Neural crest cell (in vitro differentiated cells): ENCODE measurements around the gene ARMH3. TPM values are rescaled to one million over a fixed set of nuclear protein-coding genes. Genes with fewer than 3 reads are reported as not detected.

Experiments used
- DNase-seq: peaks from one replicate; pipeline ENCODE4 v3.0.0; 2021; ENCODE audit warnings: low read depth, mixed read lengths, low spot score
- H3K27ac Mint-ChIP-seq: one replicate; pipeline ENCODE4 v1.8.0; 2021; ENCODE audit warnings: mild to moderate bottlenecking, mixed read lengths; ENCODE audit not compliant: unreplicated experiment
- H3K27me3 Mint-ChIP-seq: 2 replicates; pipeline ENCODE4 v1.8.0; 2021; ENCODE audit warnings: low read depth, mild to moderate bottlenecking, mixed read lengths
- H3K36me3 Mint-ChIP-seq: 2 replicates; pipeline ENCODE4 v1.8.0; 2021; ENCODE audit warnings: low read depth, mild to moderate bottlenecking, mixed read lengths
- H3K4me1 Mint-ChIP-seq: 2 replicates; pipeline ENCODE4 v1.8.0; 2021; ENCODE audit warnings: mixed read lengths
- H3K4me3 Mint-ChIP-seq: one replicate; pipeline ENCODE4 v1.8.0; 2021; ENCODE audit warnings: mild to moderate bottlenecking, mixed read lengths
- H3K9me3 Mint-ChIP-seq: 2 replicates; pipeline ENCODE4 v1.8.0; 2021; ENCODE audit warnings: mixed read lengths
- total RNA-seq: library from RNA; stranded (reverse); gene quantifications from 2 replicates; pipeline ENCODE4 v1.2.1, GENCODE V29; 2021
- TF ChIP-seq, protein P1 (sequence below): fragments of 200-600 bp; sonication (generic); conservative IDR thresholded peaks from 2 replicates; pipeline ENCODE4 v1.5.0; 2021; ENCODE audit warnings: antibody characterized with exemption, mild to moderate bottlenecking

Gene ARMH3
- total RNA-seq, 1 donor from 2014 or later, result 24.4 TPM

DNA sequence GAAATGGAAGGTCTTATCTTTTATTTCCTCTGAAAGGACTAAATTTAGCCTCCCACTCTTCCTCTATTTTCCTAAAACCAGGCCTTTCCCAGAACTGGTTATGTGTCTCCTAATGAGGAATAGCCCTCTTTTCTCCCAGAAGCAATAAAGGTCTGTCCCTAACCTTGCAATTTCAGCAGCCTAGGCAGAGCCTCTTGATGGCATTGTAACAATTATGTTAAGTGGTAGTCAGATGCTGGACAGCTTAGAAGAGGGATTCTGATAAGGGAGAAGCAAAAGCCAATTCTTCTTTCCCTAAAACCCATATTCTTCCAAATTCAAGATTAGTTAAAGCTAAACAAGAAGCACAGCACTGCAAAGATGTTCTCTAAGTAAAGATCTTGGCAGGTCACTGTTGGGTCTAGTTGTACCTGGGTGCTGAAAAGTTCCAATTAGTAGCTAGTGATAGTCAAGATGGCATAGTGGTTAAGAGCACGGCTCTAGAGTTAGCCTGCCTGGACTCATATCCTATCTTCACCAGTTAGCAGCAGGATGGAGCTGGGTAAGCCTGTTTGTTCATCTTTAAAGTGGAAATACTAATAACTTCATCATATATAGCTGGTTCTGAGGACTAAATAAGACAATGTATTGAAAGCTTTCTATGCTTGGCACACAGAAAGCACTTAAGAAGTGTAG is 198.0 kb downstream of the ARMH3 start:
- H3K27me3 Mint-ChIP-seq, result no peaks in the 10 kb centered on the region
- peaks cover 16% of the 10 kb centered on the region for H3K36me3 Mint-ChIP-seq
- DNase-seq, result no peak
- TF ChIP-seq, protein P1, sequence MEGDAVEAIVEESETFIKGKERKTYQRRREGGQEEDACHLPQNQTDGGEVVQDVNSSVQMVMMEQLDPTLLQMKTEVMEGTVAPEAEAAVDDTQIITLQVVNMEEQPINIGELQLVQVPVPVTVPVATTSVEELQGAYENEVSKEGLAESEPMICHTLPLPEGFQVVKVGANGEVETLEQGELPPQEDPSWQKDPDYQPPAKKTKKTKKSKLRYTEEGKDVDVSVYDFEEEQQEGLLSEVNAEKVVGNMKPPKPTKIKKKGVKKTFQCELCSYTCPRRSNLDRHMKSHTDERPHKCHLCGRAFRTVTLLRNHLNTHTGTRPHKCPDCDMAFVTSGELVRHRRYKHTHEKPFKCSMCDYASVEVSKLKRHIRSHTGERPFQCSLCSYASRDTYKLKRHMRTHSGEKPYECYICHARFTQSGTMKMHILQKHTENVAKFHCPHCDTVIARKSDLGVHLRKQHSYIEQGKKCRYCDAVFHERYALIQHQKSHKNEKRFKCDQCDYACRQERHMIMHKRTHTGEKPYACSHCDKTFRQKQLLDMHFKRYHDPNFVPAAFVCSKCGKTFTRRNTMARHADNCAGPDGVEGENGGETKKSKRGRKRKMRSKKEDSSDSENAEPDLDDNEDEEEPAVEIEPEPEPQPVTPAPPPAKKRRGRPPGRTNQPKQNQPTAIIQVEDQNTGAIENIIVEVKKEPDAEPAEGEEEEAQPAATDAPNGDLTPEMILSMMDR, result no peak
- H3K4me1 Mint-ChIP-seq, result no peaks in the 10 kb centered on the region
- no peak overlapping the region for H3K4me3 Mint-ChIP-seq
- H3K27ac Mint-ChIP-seq, result peak overlapping the region; percentile 78
- peaks cover 8% of the 10 kb centered on the region for H3K9me3 Mint-ChIP-seq

DNA sequence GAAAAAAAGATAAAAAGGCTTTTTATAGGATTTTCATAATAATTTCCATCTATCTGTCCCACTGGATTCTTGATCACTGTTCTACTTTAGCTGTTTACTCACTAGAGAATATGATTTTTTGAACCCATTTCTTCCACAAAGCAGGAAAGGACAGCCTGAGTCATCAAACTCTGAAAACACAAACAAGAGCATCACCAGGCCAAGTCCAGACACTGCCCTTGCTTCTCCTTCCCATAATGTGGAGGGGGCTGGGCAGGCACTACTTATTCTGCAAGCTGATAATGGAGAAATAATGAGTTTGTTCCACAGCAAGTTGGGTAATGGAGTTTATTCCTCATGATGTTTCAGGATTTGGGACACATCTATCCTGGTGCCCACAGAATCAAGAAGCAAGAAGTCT is 199.3 kb downstream of the ARMH3 start:
- H3K4me1 Mint-ChIP-seq, result no peaks in the 10 kb centered on the region
- no peak overlapping the region for H3K27ac Mint-ChIP-seq
- H3K4me3 Mint-ChIP-seq, result no peak overlapping the region
- H3K36me3 Mint-ChIP-seq, result peaks cover 13% of the 10 kb centered on the region
- no peak for DNase-seq
- peaks cover 8% of the 10 kb centered on the region for H3K9me3 Mint-ChIP-seq
- TF ChIP-seq, protein P1, result no peak
- H3K27me3 Mint-ChIP-seq, result no peaks in the 10 kb centered on the region

DNA sequence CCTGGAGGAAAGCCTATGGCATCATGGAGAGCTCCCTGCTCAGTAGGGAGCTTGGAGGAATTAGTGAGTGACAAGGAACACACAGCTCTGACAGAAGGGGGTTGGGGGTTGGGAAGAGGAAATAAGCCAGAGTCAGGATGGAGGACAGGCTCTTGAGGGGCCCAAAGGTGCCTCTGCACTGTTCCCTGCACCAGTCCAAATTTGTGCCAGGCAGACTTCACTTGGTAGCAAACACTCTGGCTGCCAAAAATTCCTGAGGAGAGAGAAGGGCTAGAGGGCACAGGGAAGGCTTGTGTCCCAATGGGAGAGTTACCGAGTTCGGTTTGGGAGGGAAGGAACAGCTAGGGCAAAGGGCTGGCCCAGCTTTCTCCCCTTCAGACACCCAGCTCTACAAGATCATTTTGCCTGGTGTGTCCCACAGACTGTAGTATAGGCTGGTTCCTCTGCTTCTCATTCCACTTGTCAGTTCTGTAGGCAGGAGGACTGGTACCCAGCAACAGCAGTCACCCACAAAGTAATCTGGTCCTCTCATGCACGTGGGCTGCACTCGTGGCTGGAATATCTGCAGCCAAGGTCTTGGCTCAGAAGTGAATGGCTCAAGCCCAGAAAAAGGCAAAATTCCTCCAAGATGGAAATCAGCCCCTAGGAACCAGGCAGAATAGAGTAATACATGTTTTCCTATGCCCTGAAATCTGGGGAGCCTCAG is 204.4 kb downstream of the ARMH3 start:
- TF ChIP-seq, protein P1, result no peak
- H3K4me3 Mint-ChIP-seq, result no peak overlapping the region
- H3K4me1 Mint-ChIP-seq, result peaks cover 3% of the 10 kb centered on the region
- H3K27ac Mint-ChIP-seq, result no peak overlapping the region
- H3K27me3 Mint-ChIP-seq, result no peaks in the 10 kb centered on the region
- H3K36me3 Mint-ChIP-seq, result no peaks in the 10 kb centered on the region
- H3K9me3 Mint-ChIP-seq, result no peaks in the 10 kb centered on the region
- no peak for DNase-seq

DNA sequence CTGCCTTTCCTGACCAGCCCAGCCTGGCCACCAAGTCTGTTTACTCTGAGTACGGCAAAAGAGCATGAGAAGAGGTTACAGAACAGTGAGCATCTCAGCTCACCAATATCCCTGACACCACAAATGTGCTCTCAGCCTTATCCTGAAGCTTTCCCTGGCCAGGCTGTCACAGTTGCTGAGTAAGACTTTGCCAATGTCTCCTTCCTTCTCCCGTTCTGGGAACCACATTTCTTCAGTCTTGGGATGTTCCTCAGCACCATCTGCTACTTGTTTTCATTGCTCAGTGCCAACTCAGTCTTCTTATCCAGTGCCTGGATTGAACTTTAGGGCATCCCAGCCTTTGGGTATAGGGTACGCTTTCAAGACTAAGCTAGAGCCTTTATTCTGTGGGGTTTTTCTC is 205.2 kb downstream of the ARMH3 start:
- Mint-ChIP-seq H3K4me3 (no peak overlapping the region), H3K27ac (no peak overlapping the region), H3K4me1 (peaks cover 3% of the 10 kb centered on the region), H3K27me3 (no peaks in the 10 kb centered on the region), H3K36me3 (no peaks in the 10 kb centered on the region), H3K9me3 (no peaks in the 10 kb centered on the region)
- DNase-seq, result no peak
- TF ChIP-seq, protein P1, result no peak

DNA sequence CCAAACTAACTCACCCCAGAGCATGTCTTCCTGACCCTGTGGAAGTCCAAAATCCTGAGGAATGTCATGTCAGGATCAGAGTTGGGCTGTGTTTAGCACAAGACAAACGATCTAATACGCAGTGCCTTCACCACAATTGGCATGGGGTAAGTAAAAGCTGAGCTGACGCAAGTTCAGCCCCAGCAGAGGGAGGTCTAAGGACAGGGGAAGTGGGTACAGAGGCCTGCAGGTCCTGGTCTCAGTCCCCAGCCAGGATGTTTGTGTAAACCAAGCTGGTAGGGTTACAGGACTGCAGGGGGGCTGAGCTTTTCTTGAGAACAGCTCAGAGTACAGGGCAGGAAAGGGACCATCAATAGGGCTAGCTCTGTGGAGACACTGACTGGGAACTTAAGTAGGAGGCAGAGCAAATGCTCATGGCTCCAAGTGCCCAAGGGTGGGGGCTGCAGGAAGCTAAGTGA is 207.1 kb downstream of the ARMH3 start:
- Mint-ChIP-seq H3K27me3 (peaks cover 7% of the 10 kb centered on the region), H3K27ac (no peak overlapping the region), H3K4me3 (no peak overlapping the region), H3K4me1 (peaks cover 10% of the 10 kb centered on the region), H3K9me3 (no peaks in the 10 kb centered on the region), H3K36me3 (no peaks in the 10 kb centered on the region)
- no peak for DNase-seq
- TF ChIP-seq, protein P1, result no peak
